Stomach smooth muscle (tissue), 2 donors: ENCODE data around the gene AK8.

Experiments
- H3K27ac ChIP-seq: one replicate; pipeline ENCODE4 v1.7.0; 2013; ENCODE audit warnings: mild to moderate bottlenecking, low read length, inconsistent platforms
- H3K27me3 ChIP-seq, 2 donors: one replicate each; pipeline ENCODE4 v1.7.0; 2013; ENCODE audit warnings: low read length in 2 of 2; ENCODE audit not compliant: insufficient read depth in 2 of 2, control insufficient read depth in 1 of 2
- H3K36me3 ChIP-seq, 2 donors: one replicate each; pipeline ENCODE4 v1.7.0; 2013; ENCODE audit warnings: low read length in 2 of 2; ENCODE audit not compliant: control insufficient read depth in 2 of 2, insufficient read depth in 2 of 2
- H3K4me1 ChIP-seq: one replicate; pipeline ENCODE4 v1.7.0; 2013; ENCODE audit warnings: low read length; ENCODE audit not compliant: control insufficient read depth, insufficient read depth
- H3K4me3 ChIP-seq, 2 donors: one replicate each; pipeline ENCODE4 v1.7.0; 2013; ENCODE audit warnings: low read length in 2 of 2
- H3K9ac ChIP-seq, 2 donors: one replicate each; pipeline ENCODE4 v1.7.0; 2013; ENCODE audit warnings: low read length in 2 of 2, mild to moderate bottlenecking in 1 of 2
- H3K9me3 ChIP-seq, 2 donors: one replicate each; pipeline ENCODE4 v1.7.0; 2013; ENCODE audit warnings: low read length in 2 of 2; ENCODE audit not compliant: control insufficient read depth in 2 of 2
- donor health status: healthy.
- donor health status: Pancreatic carcinoma.

Gene AK8

GRCh38 chr9:132753593-132753880 lies 124.5 kb downstream of the AK8 start:
- H3K27ac ChIP-seq, result no peak overlapping the region
- no peaks in the 10 kb centered on the region for H3K9me3 ChIP-seq
- H3K9ac ChIP-seq, result no peak overlapping the region
- peaks cover 6% of the 10 kb centered on the region for H3K4me1 ChIP-seq
- no peaks in the 10 kb centered on the region for H3K36me3 ChIP-seq
- H3K27me3 ChIP-seq, result no peaks in the 10 kb centered on the region
- H3K4me3 ChIP-seq, result no peak overlapping the region

GRCh38 chr9:132752877-132753592 lies 125.0 kb downstream of the AK8 start:
- no peaks in the 10 kb centered on the region for H3K9me3 ChIP-seq
- no peaks in the 10 kb centered on the region for H3K36me3 ChIP-seq
- H3K4me3 ChIP-seq, result no peak overlapping the region
- H3K27me3 ChIP-seq, result no peaks in the 10 kb centered on the region
- no peak overlapping the region for H3K27ac ChIP-seq
- peaks cover 6% of the 10 kb centered on the region for H3K4me1 ChIP-seq
- no peak overlapping the region for H3K9ac ChIP-seq

GRCh38 chr9:132750668-132751067 lies 127.4 kb downstream of the AK8 start:
- H3K27me3 ChIP-seq, result no peaks in the 10 kb centered on the region
- no peak overlapping the region for H3K4me3 ChIP-seq
- H3K9me3 ChIP-seq, result no peaks in the 10 kb centered on the region
- H3K36me3 ChIP-seq, result no peaks in the 10 kb centered on the region
- H3K9ac ChIP-seq, result no peak overlapping the region
- peaks cover 6% of the 10 kb centered on the region for H3K4me1 ChIP-seq
- H3K27ac ChIP-seq, result no peak overlapping the region

DNA sequence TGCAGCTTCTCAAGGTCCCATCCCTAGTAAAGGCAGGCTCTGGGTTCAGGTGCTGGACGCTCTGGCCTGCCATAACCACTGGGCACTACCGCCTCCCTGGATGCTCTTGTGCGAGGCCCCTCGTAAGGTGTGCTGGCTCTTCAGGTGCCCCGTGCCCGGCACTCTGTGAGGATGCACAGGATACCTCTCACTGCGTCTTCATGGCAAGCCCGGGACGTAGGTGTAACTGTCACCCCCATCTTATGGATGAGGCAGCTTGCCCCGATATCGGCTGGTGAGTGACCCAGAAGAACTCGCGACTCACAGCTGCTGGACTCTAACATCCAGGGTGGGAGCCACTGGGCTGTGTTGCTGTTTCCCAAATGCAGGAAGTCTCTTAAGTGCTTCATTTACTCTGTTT lies 128.8 kb downstream of the AK8 start:
- Histone ChIP-seq H3K9me3 (no peaks in the 10 kb centered on the region), H3K4me1 (peaks cover 6% of the 10 kb centered on the region), H3K36me3 (no peaks in the 10 kb centered on the region), H3K9ac (no peak overlapping the region), H3K4me3 (no peak overlapping the region), H3K27me3 (peaks cover 2 to 8% of the 10 kb centered on the region in 2 donors), H3K27ac (no peak overlapping the region)

DNA sequence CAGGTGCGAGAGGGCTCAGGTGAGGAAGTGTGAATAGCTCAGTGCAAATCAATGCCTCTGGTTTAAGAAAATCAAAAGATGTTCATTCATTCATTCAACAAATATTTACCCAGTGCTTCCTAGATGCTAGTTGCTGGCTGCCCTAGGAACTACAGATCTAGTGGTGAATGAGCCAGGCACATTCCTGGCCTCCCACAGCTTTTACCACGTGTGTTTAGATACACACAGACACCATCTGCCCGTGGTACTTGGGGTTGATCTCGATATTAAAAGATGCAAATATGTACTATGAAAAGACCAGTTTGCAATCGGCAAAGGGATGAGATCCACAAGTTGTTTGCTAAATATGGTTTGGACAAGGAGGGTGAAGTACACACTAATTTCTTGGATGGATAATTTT lies 129.6 kb downstream of the AK8 start:
- H3K4me3 ChIP-seq, result no peak overlapping the region
- peaks cover 6 to 17% of the 10 kb centered on the region in 2 donors for H3K27me3 ChIP-seq
- H3K36me3 ChIP-seq, result no peaks in the 10 kb centered on the region
- peaks cover 6% of the 10 kb centered on the region for H3K4me1 ChIP-seq
- H3K9me3 ChIP-seq, result no peaks in the 10 kb centered on the region
- no peak overlapping the region for H3K9ac ChIP-seq
- no peak overlapping the region for H3K27ac ChIP-seq

GRCh38 chr9:132745756-132746709 lies 132.1 kb downstream of the AK8 start:
- no peak overlapping the region for H3K4me3 ChIP-seq
- no peak overlapping the region for H3K27ac ChIP-seq
- H3K9me3 ChIP-seq, result no peaks in the 10 kb centered on the region
- H3K4me1 ChIP-seq, result no peaks in the 10 kb centered on the region
- H3K9ac ChIP-seq, result no peak overlapping the region
- no peaks in the 10 kb centered on the region for H3K36me3 ChIP-seq
- peaks cover 18 to 30% of the 10 kb centered on the region in 2 donors for H3K27me3 ChIP-seq

- H3K9ac ChIP-seq, result no peak overlapping the region
- H3K9me3 ChIP-seq, result no peaks in the 10 kb centered on the region
- H3K36me3 ChIP-seq, result no peaks in the 10 kb centered on the region
- no peak overlapping the region for H3K4me3 ChIP-seq
- no peak overlapping the region for H3K27ac ChIP-seq
- peaks cover 18 to 30% of the 10 kb centered on the region in 2 donors for H3K27me3 ChIP-seq
- no peaks in the 10 kb centered on the region for H3K4me1 ChIP-seq
These were observed 133.0 kb downstream of the AK8 start for GRCh38 chr9:132744881-132745755.

- Histone ChIP-seq H3K9ac (no peak overlapping the region), H3K27me3 (peaks cover 18 to 30% of the 10 kb centered on the region in 2 donors), H3K4me1 (no peaks in the 10 kb centered on the region), H3K36me3 (no peaks in the 10 kb centered on the region), H3K9me3 (no peaks in the 10 kb centered on the region), H3K27ac (no peak overlapping the region), H3K4me3 (no peak overlapping the region)
These were observed 134.1 kb downstream of the AK8 start for GRCh38 chr9:132743931-132744479.

DNA sequence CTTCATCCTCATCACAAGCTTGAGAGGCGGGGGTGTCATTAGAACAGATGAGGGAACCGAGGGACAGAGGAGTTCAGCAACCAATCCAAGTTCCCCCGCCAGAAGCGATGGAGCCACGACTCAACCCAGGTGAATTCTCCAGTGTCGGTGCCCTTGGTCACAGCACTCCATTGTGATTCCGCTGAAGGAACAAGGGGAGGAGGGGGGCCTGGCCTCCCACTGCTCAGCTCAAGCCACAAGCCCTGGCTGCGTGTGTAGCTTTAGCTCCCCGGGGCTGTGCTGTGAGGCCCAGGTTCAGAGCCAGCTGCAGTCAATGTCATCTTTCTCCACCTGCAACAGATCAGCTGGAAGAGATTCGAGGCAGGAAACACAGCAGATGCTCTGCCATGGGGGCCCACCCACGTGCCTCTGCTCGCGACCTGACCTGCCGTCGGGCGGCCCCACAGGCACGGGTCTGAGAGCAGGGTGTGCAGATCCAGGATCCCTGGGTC lies 135.2 kb downstream of the AK8 start:
- Histone ChIP-seq H3K36me3 (no peaks in the 10 kb centered on the region), H3K27ac (no peak overlapping the region), H3K9me3 (no peaks in the 10 kb centered on the region), H3K4me3 (no peak overlapping the region), H3K4me1 (no peaks in the 10 kb centered on the region), H3K9ac (no peak overlapping the region), H3K27me3 (peaks cover 18 to 30% of the 10 kb centered on the region in 2 donors)
